HG03159 (cell line): ENCODE results near the gene FOSB.

Experiments used
- ATAC-seq: cut with Tn5 transposase; IDR thresholded peaks from one replicate; pipeline ENCODE4 v1.9.1; 2021; ENCODE audit warnings: mild to moderate bottlenecking, moderate library complexity; ENCODE audit not compliant: unreplicated experiment

FOSB gene

GRCh38 chr19:45442408-45442777, 25.4 kb upstream of the FOSB start:
- no peak for ATAC-seq

- no peak for ATAC-seq
These were observed 24.9 kb upstream of the FOSB start for GRCh38 chr19:45442778-45443461.

GRCh38 chr19:45443462-45444317, 24.1 kb upstream of the FOSB start:
- no peak for ATAC-seq

- peak; percentile 50 for ATAC-seq
These were observed 23.3 kb upstream of the FOSB start for GRCh38 chr19:45444318-45445041.

- no peak for ATAC-seq
These were observed 22.7 kb upstream of the FOSB start for GRCh38 chr19:45445139-45445538.

GRCh38 chr19:45446295-45446694, 21.5 kb upstream of the FOSB start:
- ATAC-seq, result no peak

- ATAC-seq, result no peak
These were observed 20.9 kb upstream of the FOSB start for GRCh38 chr19:45446944-45447343.

- ATAC-seq, result no peak
These were observed 19.4 kb upstream of the FOSB start for GRCh38 chr19:45448425-45448756.

- no peak for ATAC-seq
These were observed 18.9 kb upstream of the FOSB start for GRCh38 chr19:45448887-45449299.

- ATAC-seq, result no peak
These were observed 17.8 kb upstream of the FOSB start for GRCh38 chr19:45450012-45450333.

GRCh38 chr19:45451131-45451849, 16.5 kb upstream of the FOSB start:
- ATAC-seq, result no peak

GRCh38 chr19:45451850-45452387, 15.9 kb upstream of the FOSB start:
- ATAC-seq, result no peak

GRCh38 chr19:45455707-45456499, 11.9 kb upstream of the FOSB start:
- no peak for ATAC-seq

- no peak for ATAC-seq
These were observed 11.3 kb upstream of the FOSB start for GRCh38 chr19:45456500-45456815.

GRCh38 chr19:45457776-45458175, 10.0 kb upstream of the FOSB start:
- ATAC-seq, result no peak

GRCh38 chr19:45460807-45461347, 6.9 kb upstream of the FOSB start:
- no peak for ATAC-seq

GRCh38 chr19:45462174-45462573, 5.6 kb upstream of the FOSB start:
- no peak for ATAC-seq

- ATAC-seq, result no peak
These were observed 4.6 kb upstream of the FOSB start for GRCh38 chr19:45463241-45463640.

GRCh38 chr19:45464274-45464673, 3.5 kb upstream of the FOSB start:
- no peak for ATAC-seq

GRCh38 chr19:45464852-45465441, 2.8 kb upstream of the FOSB start:
- no peak for ATAC-seq
